BLaER1 treated with 17β-estradiol and CSF1 and Interleukin-3, amounts not matched to agents 10 nM and 100 nM (cell line): Measurements from ENCODE around the gene BRD7.

Experiments used
- H3K27ac ChIP-seq, 11 experiments: shearing (Covaris generic); formaldehyde crosslinking; 2 replicates each; pipeline ENCODE4 v1.8.1; 2022
- H3K27me3 ChIP-seq, 11 experiments: shearing (Covaris generic); formaldehyde crosslinking; 2 replicates each; pipeline ENCODE4 v1.8.1; 2022
- H3K36me3 ChIP-seq, 11 experiments: shearing (Covaris generic); formaldehyde crosslinking; 2 replicates each; pipeline ENCODE4 v1.8.1; 2022
- H3K4me1 ChIP-seq, 10 experiments: shearing (Covaris generic); formaldehyde crosslinking; 2 replicates each; pipeline ENCODE4 v1.8.1; 2022
- H3K4me2 ChIP-seq, 11 experiments: shearing (Covaris generic); formaldehyde crosslinking; 2 replicates each; pipeline ENCODE4 v1.8.1; 2022
- H3K4me3 ChIP-seq, 10 experiments: shearing (Covaris generic); formaldehyde crosslinking; 2 replicates each; pipeline ENCODE4 v1.8.1; 2022
- H3K9ac ChIP-seq, 11 experiments: shearing (Covaris generic); formaldehyde crosslinking; 2 replicates each; pipeline ENCODE4 v1.8.1; 2022
- H3K9me3 ChIP-seq, 11 experiments: shearing (Covaris generic); formaldehyde crosslinking; replicated peaks in 1 of 11; 2 replicates each; pipeline ENCODE4 v1.8.1; 2022
- H4K20me1 ChIP-seq, 11 experiments: shearing (Covaris generic); formaldehyde crosslinking; 2 replicates each; pipeline ENCODE4 v1.8.1; 2022
- Cebpa-rat ChIP-seq, 11 experiments: shearing (Covaris generic); IDR thresholded peaks; 2 replicates each; pipeline ENCODE4 v1.8.1; 2022

Gene BRD7

DNA sequence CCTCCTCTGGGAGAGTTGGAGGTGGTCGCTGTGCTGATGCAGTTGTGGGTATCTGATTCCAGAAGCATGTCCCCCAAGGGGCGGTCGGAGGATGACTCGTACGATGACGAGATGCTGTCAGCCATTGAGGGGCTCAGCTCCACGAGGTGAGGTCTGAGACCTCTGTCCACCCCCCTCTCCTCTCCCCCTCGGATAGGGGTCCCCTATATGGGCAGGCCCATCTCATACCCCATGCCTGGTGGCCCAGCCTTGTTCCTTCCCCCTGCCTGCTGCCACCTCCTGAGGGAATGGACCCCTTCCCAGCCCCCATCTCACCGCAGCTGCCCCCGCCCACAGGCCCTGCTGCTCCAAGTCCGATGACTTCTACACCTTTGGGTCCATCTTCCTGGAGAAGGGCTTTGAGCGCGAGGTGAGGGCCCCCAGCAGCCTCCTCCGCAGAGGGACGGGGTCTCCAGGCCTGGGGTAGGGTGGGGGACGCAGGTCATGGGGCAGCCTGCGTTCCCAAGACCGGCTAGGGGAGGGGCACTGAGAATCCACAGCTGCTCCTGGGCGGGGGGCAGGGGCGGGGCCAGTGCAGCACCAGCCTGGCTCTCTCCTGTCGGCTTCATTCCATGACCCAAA is 63.2 kb downstream of the BRD7 start:
- Histone ChIP-seq H3K9ac (no peak overlapping the region), H3K4me3 (no peak overlapping the region), H3K27ac (0 out of 22 replicates have a peak overlapping the region, but pooled peaks of 2 of the 11 experiments have one; percentile 53 to 75), H4K20me1 (peaks cover 0 to 97% (median 0%) of the 10 kb centered on the region in 11 experiments; a peak in 8 of 22 replicates), H3K4me2 (peak overlapping the region in 1 of 11 experiments; percentile 65; a peak in 2 of 22 replicates), H3K9me3 (no peaks in the 10 kb centered on the region), H3K36me3 (peaks cover 0 to 99% (median 0%) of the 10 kb centered on the region in 11 experiments; a peak in 12 of 22 replicates), H3K4me1 (peaks cover 41 to 88% (median 71%) of the 10 kb centered on the region in 10 experiments), H3K27me3 (no peaks in the 10 kb centered on the region)
- no peak for TF ChIP-seq Cebpa-rat (IDR thresholded peaks at IDR 0.05)

DNA sequence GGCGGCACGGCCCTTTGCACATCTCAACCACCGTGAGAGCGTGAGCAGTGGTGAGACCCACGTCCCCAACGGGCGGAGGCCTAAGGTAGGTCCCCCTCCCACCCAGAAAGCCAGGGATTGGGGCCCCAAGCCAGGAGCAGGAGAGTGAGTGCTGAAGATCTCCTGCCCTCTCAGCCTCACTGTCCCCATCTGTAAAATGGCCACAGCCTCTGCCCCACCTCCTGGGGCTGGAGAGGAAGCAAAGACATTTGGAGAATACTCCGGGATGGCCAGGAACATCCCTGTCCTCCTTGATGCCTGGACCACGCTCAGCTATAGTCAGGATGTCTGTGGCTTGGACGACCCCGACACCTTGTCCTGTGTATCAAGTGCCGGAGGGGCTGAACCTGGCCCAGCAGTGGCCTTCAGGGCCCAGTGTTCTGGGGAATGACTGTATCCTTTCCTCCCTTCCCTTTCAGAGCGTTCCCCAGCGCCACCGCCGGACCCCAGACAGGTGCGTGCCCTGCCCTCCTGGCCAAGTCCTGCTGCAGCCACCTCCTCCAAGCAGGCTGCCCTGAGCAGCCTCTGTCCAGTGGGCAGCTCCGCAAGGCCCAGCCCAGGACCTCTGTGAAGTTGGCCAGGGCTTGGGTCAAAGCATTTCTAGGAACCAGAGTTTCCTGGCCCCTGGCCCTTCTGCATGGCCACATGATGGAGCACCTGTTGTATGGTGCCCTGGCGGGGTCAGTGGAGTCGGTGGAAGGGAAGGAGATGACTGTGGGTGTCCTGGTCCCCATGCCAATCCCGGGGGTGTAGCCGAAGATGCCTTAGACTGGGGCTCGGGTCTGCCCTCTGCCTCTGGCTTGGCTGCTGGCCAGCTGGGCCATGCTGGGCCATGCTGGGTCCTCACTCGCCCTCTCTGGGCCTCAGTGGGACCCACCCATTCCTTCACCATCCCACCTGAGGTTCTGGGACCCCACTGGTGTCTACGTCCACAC is 64.0 kb downstream of the BRD7 start:
- H3K27me3 ChIP-seq, result no peaks in the 10 kb centered on the region
- no peak for TF ChIP-seq Cebpa-rat (IDR thresholded peaks at IDR 0.05)
- peak overlapping the region in 9 of 11 experiments; percentile 65 to 90 (median 88); a peak in 18 of 22 replicates for H3K4me2 ChIP-seq
- H3K4me3 ChIP-seq, result no peak overlapping the region
- H3K9me3 ChIP-seq, result no peaks in the 10 kb centered on the region
- peaks cover 41 to 86% (median 65%) of the 10 kb centered on the region in 10 experiments for H3K4me1 ChIP-seq
- H3K9ac ChIP-seq, result peak overlapping the region in 9 of 11 experiments; percentile 3 to 65 (median 51); a peak in 12 of 22 replicates
- H4K20me1 ChIP-seq, result peaks cover 0 to 97% (median 0%) of the 10 kb centered on the region in 11 experiments; a peak in 9 of 22 replicates
- H3K27ac ChIP-seq, result peak overlapping the region in 9 of 11 experiments; percentile 41 to 76 (median 64); a peak in 15 of 22 replicates
- peaks cover 0 to 99% (median 0%) of the 10 kb centered on the region in 11 experiments; a peak in 12 of 22 replicates for H3K36me3 ChIP-seq

DNA sequence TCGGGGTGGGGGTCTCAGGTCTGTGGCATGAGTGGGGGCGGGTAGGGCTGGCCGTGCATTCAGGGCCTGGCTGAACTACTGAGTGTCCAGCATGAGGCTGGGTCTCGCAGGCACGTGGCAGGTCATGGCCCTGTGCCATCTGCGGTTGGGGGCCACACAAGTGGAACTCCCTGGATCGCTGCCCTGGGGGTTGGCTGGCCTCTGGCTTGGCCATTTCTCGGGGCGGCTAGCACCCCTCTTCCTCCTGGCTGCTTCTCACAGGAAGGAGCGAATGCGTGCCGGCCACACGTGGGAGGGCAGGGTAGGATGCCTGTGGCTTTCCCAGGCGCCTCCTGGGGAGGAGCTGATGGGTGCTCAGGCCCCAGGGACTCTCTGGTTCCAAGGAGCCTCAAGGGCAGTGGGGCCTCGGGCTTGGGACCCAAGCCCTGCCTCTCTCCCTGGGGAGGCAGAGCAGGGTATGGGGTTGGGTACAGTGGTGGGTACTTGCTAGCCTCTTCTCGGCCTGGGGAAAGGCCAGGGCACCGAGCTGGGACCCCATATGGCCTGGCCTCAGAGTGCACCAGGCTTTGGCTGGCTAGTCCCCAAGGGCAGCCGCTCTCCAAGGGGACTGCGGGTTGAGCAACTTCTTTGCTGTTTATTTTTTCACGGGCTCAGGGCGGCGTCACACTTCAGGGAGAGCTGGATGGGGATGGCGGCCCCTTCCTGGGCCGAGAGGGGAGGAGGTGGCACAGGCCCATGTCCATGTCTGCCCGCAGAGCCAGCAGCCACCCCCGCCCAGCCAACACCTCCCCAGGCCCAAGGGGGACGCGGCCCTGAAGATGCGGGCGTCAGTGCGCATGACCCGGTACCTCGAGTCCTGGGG is 65.0 kb downstream of the BRD7 start:
- peak overlapping the region in 9 of 11 experiments; percentile 41 to 76 (median 64); a peak in 18 of 22 replicates for H3K27ac ChIP-seq
- peak overlapping the region in 1 of 10 experiments; percentile 11; a peak in 1 of 20 replicates for H3K4me3 ChIP-seq
- H3K4me1 ChIP-seq, result peaks cover 41 to 78% (median 65%) of the 10 kb centered on the region in 10 experiments
- no peaks in the 10 kb centered on the region for H3K9me3 ChIP-seq
- no peaks in the 10 kb centered on the region for H3K27me3 ChIP-seq
- TF ChIP-seq Cebpa-rat (IDR thresholded peaks at IDR 0.05), result peak in 4 of 11 experiments; percentile 23 to 63 (median 44); a peak in 3 of 22 replicates
- H3K4me2 ChIP-seq, result peak overlapping the region; percentile 59 to 90 (median 85)
- H3K36me3 ChIP-seq, result peaks cover 0 to 99% (median 5%) of the 10 kb centered on the region in 11 experiments; a peak in 13 of 22 replicates
- peak overlapping the region; percentile 2 to 65 (median 51); a peak in 16 of 22 replicates for H3K9ac ChIP-seq
- H4K20me1 ChIP-seq, result peaks cover 0 to 97% (median 4%) of the 10 kb centered on the region in 11 experiments; a peak in 12 of 22 replicates

DNA sequence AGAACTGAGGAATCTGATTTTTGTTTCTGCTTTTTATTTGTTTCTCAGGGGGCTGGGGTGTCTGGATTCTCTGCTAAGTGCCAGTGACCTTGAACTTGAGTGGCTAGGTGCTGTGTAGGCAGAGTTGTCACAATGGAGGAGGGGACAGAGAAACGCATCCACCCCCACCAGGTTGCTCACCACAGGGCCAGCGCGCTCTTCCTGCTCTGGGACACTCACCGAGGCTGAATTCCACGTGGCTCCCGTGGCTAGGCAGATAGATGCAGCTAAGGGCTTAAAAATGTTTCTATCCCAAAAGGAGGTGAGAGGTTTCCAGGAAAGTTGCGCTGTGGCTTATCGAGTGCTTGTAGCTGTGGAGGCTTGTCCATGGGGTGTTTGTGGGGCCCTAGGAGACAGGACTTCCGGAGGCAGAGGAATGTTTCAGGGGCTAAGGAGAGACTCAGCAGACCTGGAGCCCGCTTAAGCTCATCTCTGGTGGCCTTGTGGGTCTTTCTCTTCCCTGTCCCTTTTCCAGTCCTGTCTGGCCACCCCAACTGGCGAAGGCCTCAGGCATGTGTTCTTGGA is 65.7 kb downstream of the BRD7 start:
- peak overlapping the region in 7 of 11 experiments; percentile 33 to 76 (median 64); a peak in 11 of 22 replicates for H3K27ac ChIP-seq
- H4K20me1 ChIP-seq, result peaks cover 0 to 97% (median 11%) of the 10 kb centered on the region in 11 experiments; a peak in 13 of 22 replicates
- peaks cover 0 to 99% (median 8%) of the 10 kb centered on the region in 11 experiments; a peak in 13 of 22 replicates for H3K36me3 ChIP-seq
- H3K4me2 ChIP-seq, result peak overlapping the region; percentile 59 to 90 (median 85)
- no peak for TF ChIP-seq Cebpa-rat (IDR thresholded peaks at IDR 0.05)
- no peaks in the 10 kb centered on the region for H3K27me3 ChIP-seq
- peaks cover 41 to 78% (median 65%) of the 10 kb centered on the region in 10 experiments for H3K4me1 ChIP-seq
- H3K4me3 ChIP-seq, result peak overlapping the region in 1 of 10 experiments; percentile 11; a peak in 1 of 20 replicates
- peak overlapping the region in 8 of 11 experiments; percentile 1 to 65 (median 44); a peak in 10 of 22 replicates for H3K9ac ChIP-seq
- H3K9me3 ChIP-seq, result no peaks in the 10 kb centered on the region

DNA sequence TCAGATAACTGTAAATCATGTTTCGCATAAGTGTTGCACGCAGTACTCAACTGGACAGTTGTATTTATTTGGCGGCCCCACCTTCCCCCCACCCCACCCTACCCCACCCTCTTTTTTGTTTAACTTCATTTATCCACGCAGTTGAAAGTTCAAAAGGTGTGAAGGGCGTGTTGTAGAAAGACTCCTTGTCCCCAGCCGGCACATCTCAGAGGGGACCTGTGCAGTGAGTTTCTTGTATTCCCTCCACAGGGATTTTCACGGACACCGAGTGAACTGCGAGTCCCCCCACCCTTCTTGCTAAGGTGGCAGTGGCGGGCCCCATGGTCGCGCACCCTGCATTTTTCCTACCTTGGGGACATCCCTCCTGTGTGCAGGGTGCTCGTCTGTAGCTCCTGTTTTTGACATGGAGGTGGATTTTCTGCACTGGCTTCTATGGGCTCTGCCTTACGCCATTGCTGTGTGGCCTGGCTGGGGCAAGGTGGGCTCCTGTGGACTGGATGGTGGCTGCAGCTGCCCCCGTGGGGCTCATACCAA is 66.2 kb downstream of the BRD7 start:
- peak overlapping the region in 9 of 11 experiments; percentile 59 to 90 (median 85); a peak in 15 of 22 replicates for H3K4me2 ChIP-seq
- no peak for TF ChIP-seq Cebpa-rat (IDR thresholded peaks at IDR 0.05)
- H3K9me3 ChIP-seq, result no peaks in the 10 kb centered on the region
- H3K36me3 ChIP-seq, result peaks cover 0 to 99% (median 8%) of the 10 kb centered on the region in 11 experiments; a peak in 13 of 22 replicates
- H4K20me1 ChIP-seq, result peaks cover 0 to 97% (median 16%) of the 10 kb centered on the region in 11 experiments; a peak in 17 of 22 replicates
- H3K9ac ChIP-seq, result peak overlapping the region in 7 of 11 experiments; percentile 0 to 60 (median 33); a peak in 5 of 22 replicates
- no peaks in the 10 kb centered on the region for H3K27me3 ChIP-seq
- peak overlapping the region in 5 of 11 experiments; percentile 44 to 76 (median 64); a peak in 5 of 22 replicates for H3K27ac ChIP-seq
- no peak overlapping the region for H3K4me3 ChIP-seq
- peaks cover 45 to 78% (median 67%) of the 10 kb centered on the region in 10 experiments for H3K4me1 ChIP-seq

DNA sequence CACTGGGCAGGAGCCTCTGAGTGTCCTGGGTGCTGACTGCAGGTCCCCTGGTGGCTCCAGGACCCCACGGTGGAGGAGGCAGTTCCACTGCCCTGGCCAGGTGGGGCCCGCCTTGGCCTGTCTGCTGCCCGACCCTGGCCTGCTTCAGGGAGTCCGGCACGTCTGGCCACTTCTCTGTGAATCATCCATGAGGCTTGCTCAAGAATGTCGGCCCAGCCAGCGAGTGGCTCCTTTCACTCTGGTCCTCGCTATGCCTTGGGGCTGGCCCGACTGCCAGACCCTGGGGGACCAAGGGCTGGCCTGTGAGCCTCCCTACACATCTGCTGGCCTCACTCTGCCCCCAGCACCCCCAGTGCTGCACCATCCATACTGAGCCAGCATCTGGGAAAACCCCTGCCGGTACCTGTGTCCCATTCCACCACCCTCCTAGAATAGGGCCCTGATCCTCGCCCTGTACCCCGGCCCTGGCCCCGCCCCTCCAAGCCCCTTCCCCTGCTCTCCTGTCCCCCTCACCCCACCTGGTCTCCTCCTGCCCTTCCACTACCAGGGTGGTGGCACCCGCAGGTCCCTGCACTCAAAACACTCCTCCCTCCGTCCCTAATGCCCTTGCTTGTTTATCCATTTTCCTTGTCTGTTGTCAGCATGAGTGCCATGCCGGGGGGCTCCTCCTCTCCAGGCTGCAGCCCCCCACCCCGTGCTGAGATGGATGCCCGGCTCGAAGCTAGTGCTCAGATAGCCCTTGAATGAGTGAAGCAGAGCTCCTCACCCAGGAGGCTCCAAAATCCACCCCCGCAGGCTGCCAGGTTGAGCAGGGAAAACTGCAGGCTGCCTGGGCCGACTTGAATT is 66.9 kb downstream of the BRD7 start:
- Histone ChIP-seq H3K4me1 (peaks cover 45 to 78% (median 67%) of the 10 kb centered on the region in 10 experiments), H3K4me3 (no peak overlapping the region), H3K9me3 (no peaks in the 10 kb centered on the region), H3K4me2 (no peak overlapping the region), H4K20me1 (peaks cover 4 to 97% (median 23%) of the 10 kb centered on the region in 11 experiments; a peak in 20 of 22 replicates), H3K27me3 (no peaks in the 10 kb centered on the region), H3K9ac (peak overlapping the region in 1 of 11 experiments; percentile 29; a peak in 1 of 22 replicates), H3K36me3 (peaks cover 0 to 99% (median 8%) of the 10 kb centered on the region in 11 experiments; a peak in 13 of 22 replicates), H3K27ac (no peak overlapping the region)
- no peak for TF ChIP-seq Cebpa-rat (IDR thresholded peaks at IDR 0.05)
